Suppressor macrophage (primary cell): Measurements from ENCODE around the gene PTPRD.

ENCODE experiments used
- DNase-seq, 4 experiments: peaks; one replicate each; pipeline ENCODE4 v3.0.0-alpha.2; 2020 to 2022
- total RNA-seq, 17 experiments: gene quantifications; one replicate each; lab custom pipeline; 2026; ENCODE audit warnings: mixed read lengths in 6 of 17, inconsistent platforms in 3 of 17; lab: John Stamatoyannopoulos, UW

Gene PTPRD
- total RNA-seq: 0 to 6.6 (median 0.13) reads per million in 17 experiments

- peak in 2 of 4 experiments; percentile 1 to 2 for DNase-seq
Measured at GRCh38 chr9:10612641-10613398, at the start of gene PTPRD. PTPRD (minus strand) TSS chr9:10613002.

GRCh38 chr9:10661994-10662393, 49.2 kb upstream of the PTPRD start:
- DNase-seq: no peak

- no peak for DNase-seq
Measured at GRCh38 chr9:10661376-10661775, 48.6 kb upstream of the PTPRD start.

- DNase-seq: no peak
Measured at GRCh38 chr9:10651012-10651411, 38.2 kb upstream of the PTPRD start.

- no peak for DNase-seq
Measured at GRCh38 chr9:10649076-10649475, 36.3 kb upstream of the PTPRD start.

GRCh38 chr9:10633785-10634184, 21.0 kb upstream of the PTPRD start:
- DNase-seq: no peak

GRCh38 chr9:10614196-10614800, 1.5 kb upstream of the PTPRD start:
- no peak for DNase-seq

GRCh38 chr9:10613419-10613818, 617 bp upstream of the PTPRD start:
- DNase-seq: no peak

- DNase-seq: no peak
Measured at GRCh38 chr9:10605388-10605787, 7.4 kb downstream of the PTPRD start.

- DNase-seq: no peak
Measured at GRCh38 chr9:10604927-10605326, 7.9 kb downstream of the PTPRD start.

GRCh38 chr9:10597801-10598200, 15.0 kb downstream of the PTPRD start:
- DNase-seq: no peak

- no peak for DNase-seq
Measured at GRCh38 chr9:10594482-10594881, 18.3 kb downstream of the PTPRD start.

GRCh38 chr9:10586407-10586806, 26.4 kb downstream of the PTPRD start:
- DNase-seq: no peak

GRCh38 chr9:10571699-10572098, 41.1 kb downstream of the PTPRD start:
- no peak for DNase-seq

- no peak for DNase-seq
Measured at GRCh38 chr9:10566848-10567247, 46.0 kb downstream of the PTPRD start.

GRCh38 chr9:10562581-10563343, 50.0 kb downstream of the PTPRD start:
- DNase-seq: no peak

- no peak for DNase-seq
Measured at GRCh38 chr9:10548348-10548747, 64.5 kb downstream of the PTPRD start.

GRCh38 chr9:10538073-10538472, 74.7 kb downstream of the PTPRD start:
- no peak for DNase-seq

- no peak for DNase-seq
Measured at GRCh38 chr9:10534850-10535249, 78.0 kb downstream of the PTPRD start.

GRCh38 chr9:10525972-10526371, 86.8 kb downstream of the PTPRD start:
- no peak for DNase-seq

- DNase-seq: no peak
Measured at GRCh38 chr9:10523164-10523563, 89.6 kb downstream of the PTPRD start.

- no peak for DNase-seq
Measured at GRCh38 chr9:10512144-10512543, 100.7 kb downstream of the PTPRD start.

- DNase-seq: no peak
Measured at GRCh38 chr9:10488937-10489336, 123.9 kb downstream of the PTPRD start.

GRCh38 chr9:10479172-10479571, 133.6 kb downstream of the PTPRD start:
- DNase-seq: no peak
